ENCODE results near the gene STARD7. TPM values are rescaled to one million over a fixed set of nuclear protein-coding genes. Genes with fewer than 3 reads are reported as not detected.

Gene STARD7
- total and polyA plus RNA-seq, 2 of the 13 experiments (the other 11 are each of a cell fraction or from before 2014, with no cell fraction given) = 88.2 to 300 TPM

- no peak for TF ChIP-seq POGK (CRISPR knock-in tag; conservative IDR thresholded peaks at IDR 0.05)
- TF ChIP-seq TGIF2 (CRISPR knock-in tag; IDR thresholded peaks at IDR 0.05) = no peak
- TF ChIP-seq ZNF747 (CRISPR knock-in tag; IDR thresholded peaks at IDR 0.05; ENCODE audit: borderline replicate concordance) = no peak
- no peak for TF ChIP-seq ZMYM3 (CRISPR knock-in tag; IDR thresholded peaks at IDR 0.05)
- TF ChIP-seq RBFOX2 (IDR thresholded peaks at IDR 0.05; ENCODE audit: low read depth, low read length) = no peak
- no peak for TF ChIP-seq GZF1 (CRISPR knock-in tag; IDR thresholded peaks at IDR 0.05)
Observed at GRCh38 chr2:96256611-96257113, 48.0 kb upstream of the STARD7 start (continued).

- H3K79me2 ChIP-seq (ENCODE audit: insufficient read depth, low read length) = peaks cover 29% of the 10 kb centered on the region
- no peak overlapping the region for H3K9ac ChIP-seq (ENCODE audit: insufficient read depth, low read depth, low read length)
- peaks cover 47% of the 10 kb centered on the region for H3K4me1 ChIP-seq (ENCODE audit: insufficient read depth, low read length)
- FAIRE-seq = no peak
- H3K4me3 ChIP-seq (replicated peaks in 1 of 3; ENCODE audit: insufficient read depth in 1 of 3, low read depth in 2 of 3, low read length in 3 of 3) = no peak overlapping the region
- H4K20me1 ChIP-seq (ENCODE audit: insufficient read depth, low read length) = no peaks in the 10 kb centered on the region
- DNase-seq (ENCODE audit: low spot score) = no peak
- ChIA-PET CTCF (ENCODE audit: low intra/inter-chr PET ratio, low total read pairs) (interaction anchor here (2.4 to 3.2 kb wide), 2 partner anchors 10 to 13 kb away, joined by 16 to 19 read pairs; partner anchors contain the start of genes CIAO1 and TMEM127), POLR2A (interaction anchor here (1.3 to 6.5 kb wide), 3 partner anchors 13 to 46 kb away, joined by 6 to 35 read pairs (median 9); partner anchors contain the start of genes CIAO1, STARD7 and TMEM127)
- in situ Hi-C loops (cut with HindIII; ENCODE audit: extremely low pct_ligation_motif_present, low pct_unique_long_range_greater_than_20kb) = no loop called here
- 97% methylated on average over 11 of the region's 11 CpGs for WGBS (ENCODE audit: low lambda C conversion rate)
- BruUV-seq (replicated peaks) = no TSS peak
- intact Hi-C loops (cut with micrococcal nuclease; ENCODE audit: unreplicated experiment) = loop anchor here (5.0 kb wide), 1 partner anchor 253 kb away; the partner anchor contains the start of gene NEURL3
- peaks cover 26 to 54% of the 10 kb centered on the region in 2 experiments for H3K36me3 ChIP-seq (replicated peaks in 1 of 2; ENCODE audit: control insufficient read depth in 1 of 2, insufficient read depth in 2 of 2, low read length in 2 of 2)
- no peak overlapping the region for H3K27ac ChIP-seq (ENCODE audit: extremely low read length, insufficient read depth, low read length)
- H2AFZ ChIP-seq (ENCODE audit: low read length) = no peak overlapping the region
- H3K4me2 ChIP-seq (ENCODE audit: low read depth, low read length) = no peak overlapping the region
- no peaks in the 10 kb centered on the region for H3K9me3 ChIP-seq (ENCODE audit: low read length)
- no peaks in the 10 kb centered on the region for H3K27me3 ChIP-seq (ENCODE audit: control insufficient read depth in 1 of 2, insufficient read depth in 2 of 2, low read length in 2 of 2)
- ATAC-seq = no peak
- TF ChIP-seq ZFP90 (CRISPR knock-in tag; IDR thresholded peaks at IDR 0.05; ENCODE audit: borderline replicate concordance) (no peak), SOX5 (CRISPR knock-in tag; IDR thresholded peaks at IDR 0.05; ENCODE audit: borderline replicate concordance) (no peak), SKI (IDR thresholded peaks at IDR 0.05; ENCODE audit: partially characterized antibody) (no peak), ZNF207 (IDR thresholded peaks at IDR 0.05; ENCODE audit: borderline replicate concordance) (no peak), SNAI1 (CRISPR knock-in tag; IDR thresholded peaks at IDR 0.05; ENCODE audit: borderline replicate concordance) (no peak), ELF1 (CRISPR knock-in tag; IDR thresholded peaks at IDR 0.05) (no peak), BRF2 (CRISPR knock-in tag; IDR thresholded peaks at IDR 0.05) (no peak), ZNF34 (CRISPR knock-in tag; IDR thresholded peaks at IDR 0.05; ENCODE audit: borderline replicate concordance) (no peak), ZNF589 (CRISPR knock-in tag; conservative IDR thresholded peaks at IDR 0.05) (no peak), ZNF274 (CRISPR knock-in tag; IDR thresholded peaks at IDR 0.05) (no peak), MXI1 (IDR thresholded peaks at IDR 0.05; ENCODE audit: borderline replicate concordance, low read depth, low read length) (no peak)
Observed at GRCh38 chr2:96254571-96254970, 45.9 kb upstream of the STARD7 start.
